A549 (cell line): ENCODE measurements around the gene PLEKHA7. TPM values are rescaled to one million over a fixed set of nuclear protein-coding genes. Genes with fewer than 3 reads are reported as not detected.
A peak's percentile ranks its signal among the peaks of the same experiment; 100 is the strongest.

Source experiments
- ATAC-seq, 2 experiments: fragments of 200-7000 bp in 1 of 2; fragments of >200 bp in 1 of 2; cut with Nextera tagmentation in 1 of 2; cut with Tn5 transposase in 1 of 2; 3 replicates each; pipeline versions ENCODE4 v1.8.0 to v1.9.1; 2018 to 2020; ENCODE audit warnings: mild to moderate bottlenecking in 1 of 2, moderate library complexity in 1 of 2
- CTCF ChIA-PET: fragments of 300-600 bp; sonication (Branson Sonifier 250); formaldehyde crosslinking; extraction: SDS; loops from one replicate; lab custom pipeline; 2021; ENCODE audit warnings: antibody characterized with exemption, inconsistent platforms; lab: Yijun Ruan, JAX
- POLR2A ChIA-PET: fragments of 350-600 bp; formaldehyde crosslinking; extraction: SDS; loops from one replicate; lab custom pipeline; 2021; ENCODE audit warnings: antibody characterized with exemption, inconsistent platforms; lab: Yijun Ruan, JAX
- DNase-seq, 2 experiments: peaks; one replicate each; pipeline versions ENCODE4 v3.0.0 to v3.0.0-alpha.2; 2011 to 2016; ENCODE audit warnings: low read depth in 1 of 2, low spot score in 1 of 2
- FAIRE-seq: peaks from 2 replicates; lab custom pipeline; 2011; peaks lifted over from hg19 to GRCh38; lab: Jason Lieb, UNC
- H3K27ac ChIP-seq, 2 experiments: fragments of >200 bp; sonication (Bioruptor Twin); formaldehyde crosslinking; 3 replicates each; pipeline ENCODE4 v1.5.1; 2016 to 2017
- H3K4me1 ChIP-seq: fragments of >200 bp; sonication (Bioruptor Twin); formaldehyde crosslinking; 3 replicates; pipeline ENCODE4 v1.6.1; 2016
- H3K4me2 ChIP-seq: fragments of >200 bp; sonication (Bioruptor Twin); formaldehyde crosslinking; 3 replicates; pipeline ENCODE4 v1.6.1; 2016
- H3K4me3 ChIP-seq: fragments of >200 bp; sonication (Bioruptor Twin); formaldehyde crosslinking; 3 replicates; pipeline ENCODE4 v1.5.1; 2016
- H3K9me3 ChIP-seq: fragments of >200 bp; sonication (Bioruptor Twin); formaldehyde crosslinking; 3 replicates; pipeline ENCODE4 v1.6.1; 2016
- BHLHE40 ChIP-seq: IDR thresholded peaks from 2 replicates; pipeline ENCODE4 v1.6.1; 2012; ENCODE audit warnings: low read depth, low read length, inconsistent platforms
- EHMT2 ChIP-seq: fragments of 200-600 bp; sonication (generic); IDR thresholded peaks from 2 replicates; pipeline ENCODE4 v1.6.1; 2016; ENCODE audit warnings: antibody characterized with exemption, low read depth, mild to moderate bottlenecking, moderate library complexity
- EP300 ChIP-seq, 2 experiments: fragments of >200 bp; sonication (Bioruptor Twin); formaldehyde crosslinking; IDR thresholded peaks; 2 replicates in 1 of 2; 3 replicates in 1 of 2; pipeline ENCODE4 v1.6.1; 2016 to 2017
- FOSB ChIP-seq: fragments of 250-450 bp; sonication (Bioruptor Pico); IDR thresholded peaks from 2 replicates; pipeline ENCODE4 v1.5.0; 2020; ENCODE audit warnings: mild to moderate bottlenecking, moderate library complexity
- FOSL2 ChIP-seq, 2 experiments: fragments of 450-650 bp in 1 of 2; fragments of >200 bp in 1 of 2; sonication (Bioruptor Twin) in 1 of 2; formaldehyde crosslinking; IDR thresholded peaks; 2 replicates each; pipeline versions ENCODE4 v1.5.0 to v1.6.1; 2016 to 2020; ENCODE audit warnings: mild to moderate bottlenecking in 1 of 2, moderate library complexity in 1 of 2
- GATA3 ChIP-seq: IDR thresholded peaks from 2 replicates; pipeline ENCODE4 v1.6.1; 2012; ENCODE audit warnings: borderline replicate concordance
- KDM5A ChIP-seq: fragments of 200-600 bp; sonication (generic); IDR thresholded peaks from 2 replicates; pipeline ENCODE4 v1.6.1; 2016; ENCODE audit warnings: antibody characterized with exemption, mild to moderate bottlenecking
- MAFK ChIP-seq: fragments of 450-650 bp; IDR thresholded peaks from 2 replicates; pipeline ENCODE4 v1.6.1; 2014; ENCODE audit not compliant: partially characterized antibody
- NFE2L2 ChIP-seq: fragments of 150-350 bp; conservative IDR thresholded peaks from 2 replicates; pipeline ENCODE4 v1.6.1; 2014; ENCODE audit warnings: low read length
- NPAS2 ChIP-seq: fragments of 250-450 bp; sonication (Bioruptor Pico); IDR thresholded peaks from 2 replicates; pipeline ENCODE4 v1.8.0; 2022; ENCODE audit warnings: mild to moderate bottlenecking, moderate library complexity, borderline replicate concordance
- NR3C1 ChIP-seq: fragments of >200 bp; sonication (Bioruptor Twin); formaldehyde crosslinking; IDR thresholded peaks from 3 replicates; pipeline ENCODE4 v1.6.1; 2017
- PHF8 ChIP-seq: fragments of 200-600 bp; sonication (generic); IDR thresholded peaks from 2 replicates; pipeline ENCODE4 v1.6.1; 2016; ENCODE audit warnings: low read depth, mild to moderate bottlenecking, antibody characterized with exemption, moderate library complexity, borderline replicate concordance
- RAD21 ChIP-seq, 2 experiments: fragments of >200 bp in 1 of 2; sonication (Bioruptor Twin) in 1 of 2; formaldehyde crosslinking in 1 of 2; IDR thresholded peaks in 1 of 2; conservative IDR thresholded peaks in 1 of 2; 2 replicates in 1 of 2; 3 replicates in 1 of 2; pipeline ENCODE4 v1.6.1; 2012 to 2018; ENCODE audit warnings: inconsistent platforms in 1 of 2
- SREBF2 ChIP-seq: fragments of 450-650 bp; IDR thresholded peaks from 2 replicates; pipeline ENCODE4 v1.6.1; 2014; ENCODE audit warnings: mild to moderate bottlenecking, moderate library complexity
- TFCP2L1 ChIP-seq: fragments of 250-450 bp; sonication (Bioruptor Pico); IDR thresholded peaks from 2 replicates; pipeline ENCODE4 v1.5.0; 2021; ENCODE audit warnings: mild to moderate bottlenecking
- ZFP36 ChIP-seq: fragments of 450-650 bp; IDR thresholded peaks from 2 replicates; pipeline ENCODE4 v1.6.1; 2014; ENCODE audit warnings: borderline replicate concordance; ENCODE audit not compliant: partially characterized antibody
- ZSCAN20 ChIP-seq: fragments of 250-450 bp; sonication (Bioruptor Pico); IDR thresholded peaks from 2 replicates; pipeline ENCODE4 v1.8.0; 2022; ENCODE audit warnings: mild to moderate bottlenecking, moderate library complexity
- WGBS: methylation state at CpG from one replicate; pipeline ENCODE4 v1.1.6; 2017; ENCODE audit errors: missing lambda C conversion rate; 5-methylcytosine and 5-hydroxymethylcytosine counted together
- polyA plus RNA-seq, 4 experiments: library from polyadenylated mRNA; depleted of rRNA in 3 of 4; stranded (reverse); fragments of >200 nt; fragmentation: RNase III in 1 of 4; extraction: RNeasy Plus Mini Kit Qiagen cat#74134 plus additional on column Dnase treatment in 1 of 4; gene quantifications; 2 replicates in 3 of 4; 3 replicates in 1 of 4; pipeline ENCODE4 v1.2.3, GENCODE V29; 2011 to 2017
- TF ChIP-seq, protein P1 (sequence below): IDR thresholded peaks from 2 replicates; pipeline ENCODE4 v1.6.1; 2012
- TF ChIP-seq, protein P2 (sequence below): fragments of 150-350 bp; IDR thresholded peaks from 2 replicates; pipeline ENCODE4 v1.6.1; 2014; ENCODE audit warnings: low read depth, mild to moderate bottlenecking, low read length
- TF ChIP-seq, protein P3 (sequence below): fragments of 250-450 bp; sonication (Bioruptor Pico); IDR thresholded peaks from 2 replicates; pipeline ENCODE4 v1.5.0; 2021; ENCODE audit warnings: mild to moderate bottlenecking, moderate library complexity, borderline replicate concordance

PLEKHA7 gene
- polyA plus RNA-seq, 2 of the 4 experiments (the other 2 are of a cell fraction) = 8.7 to 13.8 TPM

DNA sequence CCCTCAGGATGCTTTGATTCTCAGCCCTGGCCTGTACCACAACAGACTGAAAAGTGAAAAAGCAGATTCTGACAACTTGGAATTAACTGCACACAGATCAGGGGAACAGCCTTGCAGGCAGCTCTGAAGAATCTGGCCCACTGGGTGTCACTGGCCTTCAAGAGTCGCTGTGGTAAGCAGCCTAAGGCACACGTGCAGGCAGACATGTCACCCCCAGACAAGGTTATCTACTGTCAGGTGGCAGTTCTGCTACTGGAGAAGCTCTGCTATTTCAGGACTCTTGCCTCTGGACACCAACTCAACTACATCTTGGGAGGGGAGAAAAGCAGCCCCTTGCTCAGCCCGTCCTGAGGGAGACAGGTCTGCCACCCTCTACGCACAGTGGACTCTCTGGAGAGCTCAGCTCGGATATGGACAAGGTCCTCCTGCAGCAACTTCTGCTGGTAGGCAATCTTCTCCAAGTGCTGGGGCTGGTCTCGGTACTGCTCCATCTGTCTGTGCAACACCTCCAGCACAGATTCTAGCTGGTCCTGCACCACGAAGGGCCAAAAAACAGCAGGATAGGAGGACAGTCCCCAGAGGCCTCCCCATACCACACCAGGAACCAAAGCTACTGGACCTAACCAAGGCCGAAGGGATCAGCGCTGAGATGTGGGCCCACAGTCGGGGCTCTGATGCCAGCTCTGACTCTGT is 212.8 kb downstream of the PLEKHA7 start (continued):
- TF ChIP-seq SREBF2 (no peak), EHMT2 (no peak), ZFP36 (no peak), KDM5A (no peak), FOSL2 (IDR thresholded peaks at IDR 0.05) (no peak), FOSL2 (CRISPR knock-in tag; IDR thresholded peaks at IDR 0.05) (no peak)

DNA sequence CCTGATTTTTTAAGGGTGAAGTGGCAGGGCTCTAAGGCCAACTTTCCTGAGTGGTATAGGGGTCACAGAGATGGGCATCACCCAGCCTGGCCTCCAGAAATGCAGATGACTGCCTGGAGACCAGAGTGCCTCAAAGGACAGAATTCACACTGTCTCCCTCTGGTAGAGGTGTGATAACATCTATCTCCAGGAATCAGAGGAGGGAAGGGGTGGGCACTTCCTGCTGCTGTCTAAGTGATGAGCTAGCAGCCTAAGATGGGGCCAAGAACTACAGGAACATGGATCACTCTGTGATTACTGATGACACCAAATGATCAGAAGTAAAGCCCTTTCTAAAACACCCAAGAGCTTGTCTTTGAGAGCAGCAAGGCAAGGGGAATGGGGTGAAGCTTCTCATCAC is 213.8 kb downstream of the PLEKHA7 start:
- no peak overlapping the region for H3K4me2 ChIP-seq
- ATAC-seq = no peak
- peaks cover 12% of the 10 kb centered on the region for H3K4me1 ChIP-seq
- TF ChIP-seq PHF8 = no peak
- no peak for TF ChIP-seq RAD21 (conservative IDR thresholded peaks at IDR 0.05 in 1 of 2, IDR thresholded peaks at IDR 0.05 in 1 of 2)
- ChIA-PET POLR2A (no interaction called here), CTCF (interaction anchor here (1.8 to 3.5 kb wide), 4 partner anchors 10 to 20 kb away, joined by 7 to 28 read pairs (median 14); no protein-coding TSS in a partner anchor)
- no peak for FAIRE-seq
- H3K9me3 ChIP-seq = no peaks in the 10 kb centered on the region
- no peak for DNase-seq
- no peak overlapping the region for H3K4me3 ChIP-seq
- no peak overlapping the region for H3K27ac ChIP-seq

DNA sequence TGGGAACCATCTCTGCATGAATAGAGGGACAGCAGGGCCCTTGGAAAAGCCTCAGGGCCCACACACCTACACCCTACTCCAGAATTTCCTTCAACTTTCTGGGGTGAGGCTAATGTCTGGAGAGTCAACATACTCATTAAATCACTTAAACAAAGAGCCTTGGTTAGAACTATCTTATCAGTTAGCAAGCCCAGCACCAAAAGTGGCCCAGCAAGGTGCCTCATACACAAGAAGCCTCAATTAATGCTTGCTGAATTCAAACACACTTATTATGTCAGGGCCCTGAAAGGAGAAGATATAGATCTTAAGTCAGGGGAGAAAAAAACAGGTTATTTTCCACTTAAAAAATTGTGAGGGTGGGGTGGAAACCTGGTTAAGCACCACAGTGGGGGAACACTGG is 214.3 kb downstream of the PLEKHA7 start:
- ChIA-PET POLR2A (no interaction called here), CTCF (interaction anchor here (1.8 to 3.5 kb wide), 3 partner anchors 10 to 21 kb away, joined by 12 to 28 read pairs (median 16); no protein-coding TSS in a partner anchor)
- Histone ChIP-seq H3K4me3 (no peak overlapping the region), H3K27ac (no peak overlapping the region), H3K4me1 (peaks cover 9% of the 10 kb centered on the region)
- DNase-seq = no peak
- TF ChIP-seq BHLHE40 (no peak), RAD21 (conservative IDR thresholded peaks at IDR 0.05 in 1 of 2, IDR thresholded peaks at IDR 0.05 in 1 of 2) (no peak), EP300 (IDR thresholded peaks at IDR 0.05) (no peak), NPAS2 (CRISPR knock-in tag) (no peak), GATA3 (no peak), FOSB (CRISPR knock-in tag) (no peak)
- TF ChIP-seq, all 56 proteins: peak for 0
- no peaks in the 10 kb centered on the region for H3K9me3 ChIP-seq
- no peak overlapping the region for H3K4me2 ChIP-seq
- FAIRE-seq = no peak
- no peak for ATAC-seq

DNA sequence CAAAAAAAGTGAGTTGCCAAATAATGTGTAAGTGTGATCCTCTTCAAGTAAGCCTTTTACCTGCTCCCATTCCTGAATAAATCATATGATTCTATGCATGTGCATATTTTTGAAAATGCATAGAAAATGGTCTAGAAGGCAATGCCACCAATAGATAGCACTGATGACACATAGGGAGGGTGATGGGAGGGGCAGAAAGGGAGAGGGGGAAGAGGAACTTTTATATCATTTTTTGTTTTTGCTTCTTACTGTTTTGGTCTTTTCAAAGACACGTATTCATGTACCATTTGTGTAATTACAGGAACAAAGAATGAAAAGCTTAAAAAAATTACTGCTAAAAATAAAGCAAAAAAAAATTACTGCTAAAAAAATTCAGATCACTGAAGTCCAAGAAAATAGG is 215.0 kb downstream of the PLEKHA7 start:
- DNase-seq (no peak), FAIRE-seq (peak; percentile 39), ATAC-seq (no peak)
- TF ChIP-seq, protein P1, sequence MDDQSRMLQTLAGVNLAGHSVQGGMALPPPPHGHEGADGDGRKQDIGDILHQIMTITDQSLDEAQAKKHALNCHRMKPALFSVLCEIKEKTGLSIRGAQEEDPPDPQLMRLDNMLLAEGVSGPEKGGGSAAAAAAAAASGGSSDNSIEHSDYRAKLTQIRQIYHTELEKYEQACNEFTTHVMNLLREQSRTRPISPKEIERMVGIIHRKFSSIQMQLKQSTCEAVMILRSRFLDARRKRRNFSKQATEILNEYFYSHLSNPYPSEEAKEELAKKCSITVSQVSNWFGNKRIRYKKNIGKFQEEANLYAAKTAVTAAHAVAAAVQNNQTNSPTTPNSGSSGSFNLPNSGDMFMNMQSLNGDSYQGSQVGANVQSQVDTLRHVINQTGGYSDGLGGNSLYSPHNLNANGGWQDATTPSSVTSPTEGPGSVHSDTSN = no peak
- TF ChIP-seq, protein P2, sequence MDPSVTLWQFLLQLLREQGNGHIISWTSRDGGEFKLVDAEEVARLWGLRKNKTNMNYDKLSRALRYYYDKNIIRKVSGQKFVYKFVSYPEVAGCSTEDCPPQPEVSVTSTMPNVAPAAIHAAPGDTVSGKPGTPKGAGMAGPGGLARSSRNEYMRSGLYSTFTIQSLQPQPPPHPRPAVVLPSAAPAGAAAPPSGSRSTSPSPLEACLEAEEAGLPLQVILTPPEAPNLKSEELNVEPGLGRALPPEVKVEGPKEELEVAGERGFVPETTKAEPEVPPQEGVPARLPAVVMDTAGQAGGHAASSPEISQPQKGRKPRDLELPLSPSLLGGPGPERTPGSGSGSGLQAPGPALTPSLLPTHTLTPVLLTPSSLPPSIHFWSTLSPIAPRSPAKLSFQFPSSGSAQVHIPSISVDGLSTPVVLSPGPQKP = no peak
- no peak for TF ChIP-seq TFCP2L1 (CRISPR knock-in tag)
- no peak for TF ChIP-seq NFE2L2
- TF ChIP-seq ZSCAN20 (CRISPR knock-in tag) = no peak
- TF ChIP-seq BHLHE40 = no peak
- TF ChIP-seq, protein P3, sequence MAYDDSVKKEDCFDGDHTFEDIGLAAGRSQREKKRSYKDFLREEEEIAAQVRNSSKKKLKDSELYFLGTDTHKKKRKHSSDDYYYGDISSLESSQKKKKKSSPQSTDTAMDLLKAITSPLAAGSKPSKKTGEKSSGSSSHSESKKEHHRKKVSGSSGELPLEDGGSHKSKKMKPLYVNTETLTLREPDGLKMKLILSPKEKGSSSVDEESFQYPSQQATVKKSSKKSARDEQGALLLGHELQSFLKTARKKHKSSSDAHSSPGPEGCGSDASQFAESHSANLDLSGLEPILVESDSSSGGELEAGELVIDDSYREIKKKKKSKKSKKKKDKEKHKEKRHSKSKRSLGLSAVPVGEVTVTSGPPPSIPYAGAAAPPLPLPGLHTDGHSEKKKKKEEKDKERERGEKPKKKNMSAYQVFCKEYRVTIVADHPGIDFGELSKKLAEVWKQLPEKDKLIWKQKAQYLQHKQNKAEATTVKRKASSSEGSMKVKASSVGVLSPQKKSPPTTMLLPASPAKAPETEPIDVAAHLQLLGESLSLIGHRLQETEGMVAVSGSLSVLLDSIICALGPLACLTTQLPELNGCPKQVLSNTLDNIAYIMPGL = no peak
- TF ChIP-seq MAFK = no peak
- TF ChIP-seq NR3C1 = no peak
- Histone ChIP-seq H3K4me3 (no peak overlapping the region), H3K4me2 (no peak overlapping the region), H3K4me1 (peaks cover 3% of the 10 kb centered on the region; the same call in 2 of the 3 replicates), H3K27ac (no peak overlapping the region), H3K9me3 (no peaks in the 10 kb centered on the region)
- 82% methylated on average over 1 of the region's 1 CpG for WGBS
- POLR2A ChIA-PET = no interaction called here
- CTCF ChIA-PET = no interaction called here
